GM19452 (cell line): ENCODE data around the gene PGM2.
"Not testable (repeated sequence)": the region's sequence is repeated elsewhere in the genome, so short reads cannot be mapped to it uniquely, and the experiment has no call there.

Experiments used
- ATAC-seq: cut with Tn5 transposase; IDR thresholded peaks from one replicate; pipeline ENCODE4 v1.9.1; 2021; ENCODE audit not compliant: unreplicated experiment

Gene PGM2

GRCh38 chr4:37816719-37817118, 9.8 kb upstream of the PGM2 start:
- ATAC-seq: no peak

GRCh38 chr4:37818752-37819151, 7.7 kb upstream of the PGM2 start:
- no peak for ATAC-seq

GRCh38 chr4:37820458-37820857, 6.0 kb upstream of the PGM2 start:
- not testable (repeated sequence) for ATAC-seq

GRCh38 chr4:37821953-37822605, 4.4 kb upstream of the PGM2 start:
- no peak for ATAC-seq

GRCh38 chr4:37825501-37825900, 985 bp upstream of the PGM2 start:
- ATAC-seq: not testable (repeated sequence)

- ATAC-seq: peak; percentile 5
Observed at GRCh38 chr4:37825968-37826294, 555 bp upstream of the PGM2 start.

- ATAC-seq: peak; percentile 46
Observed at GRCh38 chr4:37827030-37827685, 672 bp downstream of the PGM2 start.

- ATAC-seq: no peak
Observed at GRCh38 chr4:37827802-37828321, 1.4 kb downstream of the PGM2 start.

GRCh38 chr4:37828843-37829242, 2.4 kb downstream of the PGM2 start:
- no peak for ATAC-seq

- ATAC-seq: no peak
Observed at GRCh38 chr4:37830640-37831039, 4.2 kb downstream of the PGM2 start.

- ATAC-seq: no peak
Observed at GRCh38 chr4:37835031-37835430, 8.5 kb downstream of the PGM2 start.

GRCh38 chr4:37835806-37836205, 9.3 kb downstream of the PGM2 start:
- ATAC-seq: no peak

GRCh38 chr4:37836274-37836673, 9.8 kb downstream of the PGM2 start:
- no peak for ATAC-seq

- ATAC-seq: no peak
Observed at GRCh38 chr4:37836838-37837440, 10.5 kb downstream of the PGM2 start.

- no peak for ATAC-seq
Observed at GRCh38 chr4:37837446-37837845, 11.0 kb downstream of the PGM2 start.

GRCh38 chr4:37839426-37839825, 12.9 kb downstream of the PGM2 start:
- no peak for ATAC-seq

GRCh38 chr4:37844204-37844603, 17.7 kb downstream of the PGM2 start:
- ATAC-seq: no peak

GRCh38 chr4:37845201-37845600, 18.7 kb downstream of the PGM2 start:
- ATAC-seq: no peak

GRCh38 chr4:37847311-37847884, 20.9 kb downstream of the PGM2 start:
- ATAC-seq: no peak

- no peak for ATAC-seq
Observed at GRCh38 chr4:37852376-37852775, 25.9 kb downstream of the PGM2 start.

- ATAC-seq: no peak
Observed at GRCh38 chr4:37858112-37858511, 31.6 kb downstream of the PGM2 start.

- no peak for ATAC-seq
Observed at GRCh38 chr4:37858872-37859271, 32.4 kb downstream of the PGM2 start.
